Kidney capillary endothelial cell (primary cell): ENCODE data around the gene CDC42BPG.

Source experiments
- DNase-seq: peaks from one replicate; pipeline ENCODE4 v3.0.0-alpha.2; 2018; ENCODE audit warnings: low spot score

The CDC42BPG gene, protein sequence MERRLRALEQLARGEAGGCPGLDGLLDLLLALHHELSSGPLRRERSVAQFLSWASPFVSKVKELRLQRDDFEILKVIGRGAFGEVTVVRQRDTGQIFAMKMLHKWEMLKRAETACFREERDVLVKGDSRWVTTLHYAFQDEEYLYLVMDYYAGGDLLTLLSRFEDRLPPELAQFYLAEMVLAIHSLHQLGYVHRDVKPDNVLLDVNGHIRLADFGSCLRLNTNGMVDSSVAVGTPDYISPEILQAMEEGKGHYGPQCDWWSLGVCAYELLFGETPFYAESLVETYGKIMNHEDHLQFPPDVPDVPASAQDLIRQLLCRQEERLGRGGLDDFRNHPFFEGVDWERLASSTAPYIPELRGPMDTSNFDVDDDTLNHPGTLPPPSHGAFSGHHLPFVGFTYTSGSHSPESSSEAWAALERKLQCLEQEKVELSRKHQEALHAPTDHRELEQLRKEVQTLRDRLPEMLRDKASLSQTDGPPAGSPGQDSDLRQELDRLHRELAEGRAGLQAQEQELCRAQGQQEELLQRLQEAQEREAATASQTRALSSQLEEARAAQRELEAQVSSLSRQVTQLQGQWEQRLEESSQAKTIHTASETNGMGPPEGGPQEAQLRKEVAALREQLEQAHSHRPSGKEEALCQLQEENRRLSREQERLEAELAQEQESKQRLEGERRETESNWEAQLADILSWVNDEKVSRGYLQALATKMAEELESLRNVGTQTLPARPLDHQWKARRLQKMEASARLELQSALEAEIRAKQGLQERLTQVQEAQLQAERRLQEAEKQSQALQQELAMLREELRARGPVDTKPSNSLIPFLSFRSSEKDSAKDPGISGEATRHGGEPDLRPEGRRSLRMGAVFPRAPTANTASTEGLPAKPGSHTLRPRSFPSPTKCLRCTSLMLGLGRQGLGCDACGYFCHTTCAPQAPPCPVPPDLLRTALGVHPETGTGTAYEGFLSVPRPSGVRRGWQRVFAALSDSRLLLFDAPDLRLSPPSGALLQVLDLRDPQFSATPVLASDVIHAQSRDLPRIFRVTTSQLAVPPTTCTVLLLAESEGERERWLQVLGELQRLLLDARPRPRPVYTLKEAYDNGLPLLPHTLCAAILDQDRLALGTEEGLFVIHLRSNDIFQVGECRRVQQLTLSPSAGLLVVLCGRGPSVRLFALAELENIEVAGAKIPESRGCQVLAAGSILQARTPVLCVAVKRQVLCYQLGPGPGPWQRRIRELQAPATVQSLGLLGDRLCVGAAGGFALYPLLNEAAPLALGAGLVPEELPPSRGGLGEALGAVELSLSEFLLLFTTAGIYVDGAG (N-terminal part only)

GRCh38 chr11:64844330-64845128 is at the start of gene CDC42BPG:
Gene CDC42BPG (minus strand): TSS chr11:64844653. CDS start chr11:64844569, 84 bp downstream.
- peak; percentile 58 for DNase-seq

DNA sequence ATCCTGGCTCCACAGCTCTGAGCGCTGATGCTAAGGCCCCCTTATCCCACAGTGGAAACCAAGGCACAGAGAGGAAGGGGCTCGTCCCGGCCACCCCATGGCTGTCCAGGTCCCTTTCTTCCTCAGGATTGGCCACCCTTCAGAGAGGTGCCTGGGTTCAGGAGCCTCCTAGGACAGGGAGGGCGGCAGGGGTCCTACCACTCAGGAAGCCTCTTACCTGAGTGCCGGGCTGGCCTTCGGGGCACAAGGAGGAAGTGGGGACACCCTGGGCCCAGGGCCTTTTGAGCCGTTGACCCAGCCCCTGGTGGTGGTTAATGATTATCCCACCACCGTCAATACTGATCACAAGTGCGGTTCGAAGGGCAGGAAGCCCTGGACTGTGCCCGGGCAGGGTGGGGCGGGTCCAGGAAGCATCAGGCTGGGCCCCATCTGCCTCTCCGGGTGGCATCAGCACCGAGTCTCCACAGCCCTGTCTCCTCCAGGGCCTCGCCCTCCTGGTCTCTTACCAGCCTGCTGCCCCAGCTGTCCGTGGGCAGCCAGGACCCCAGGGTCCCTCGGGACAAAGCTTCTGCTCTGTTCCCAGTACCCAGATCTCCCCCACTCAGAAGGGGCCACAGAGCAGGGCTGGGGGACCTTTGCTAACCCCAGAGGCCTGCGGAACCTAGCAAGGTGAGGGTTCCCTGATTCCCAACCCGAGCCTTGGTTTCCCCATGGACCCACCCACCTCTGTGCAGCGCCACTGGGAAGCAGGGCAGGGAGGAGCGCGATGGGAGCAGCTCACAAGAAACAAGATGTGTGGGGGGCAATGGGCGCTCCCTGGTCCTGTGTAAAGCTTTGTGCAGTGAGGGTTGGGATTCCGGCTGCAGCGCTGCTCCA is 49.0 kb upstream of the CDC42BPG start:
- no peak for DNase-seq

DNA sequence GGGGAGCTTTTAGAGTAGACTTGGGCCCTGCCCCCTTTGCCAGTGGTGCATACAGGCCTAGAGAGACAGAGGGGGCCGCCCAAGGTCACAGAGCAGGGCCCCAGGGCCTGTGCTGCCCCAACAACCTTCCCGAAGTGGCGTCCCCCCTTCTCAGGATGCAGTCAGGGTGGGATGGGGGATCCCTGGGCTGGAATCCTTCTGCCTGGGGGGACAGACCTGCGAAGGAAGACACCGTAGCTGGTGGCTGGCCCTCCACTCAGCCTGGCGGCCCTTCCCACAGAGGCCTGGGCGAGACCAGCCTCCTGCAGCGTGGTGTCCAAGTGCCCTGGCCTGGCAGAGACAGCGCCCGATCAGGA is 48.4 kb upstream of the CDC42BPG start:
- no peak for DNase-seq

- DNase-seq = no peak
Observed at GRCh38 chr11:64892411-64892831, 48.0 kb upstream of the CDC42BPG start.

GRCh38 chr11:64891880-64892279 is 47.4 kb upstream of the CDC42BPG start:
- no peak for DNase-seq

- DNase-seq = no peak
Observed at GRCh38 chr11:64891215-64891848, 46.9 kb upstream of the CDC42BPG start.

DNA sequence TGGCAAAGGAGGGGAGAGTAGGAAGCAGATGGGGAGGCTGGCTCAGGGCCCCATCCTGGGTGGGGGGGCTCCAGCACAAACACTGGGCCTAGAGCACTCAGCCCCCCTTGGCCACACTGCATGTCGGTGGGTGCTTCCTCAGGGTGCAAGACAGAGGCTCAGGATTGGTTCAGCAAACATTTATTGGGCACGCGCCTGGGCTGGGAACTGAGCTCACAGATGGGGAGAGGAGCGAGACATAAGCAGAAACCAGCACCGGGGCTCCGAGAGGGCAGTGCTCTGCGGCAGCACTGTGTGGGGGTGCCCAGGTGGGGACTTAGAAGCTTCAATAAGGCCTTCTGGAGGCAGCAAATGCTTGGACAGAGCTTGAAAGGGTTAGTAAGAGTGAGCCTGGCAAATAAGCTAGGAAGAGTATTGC is 46.1 kb upstream of the CDC42BPG start:
- no peak for DNase-seq

DNA sequence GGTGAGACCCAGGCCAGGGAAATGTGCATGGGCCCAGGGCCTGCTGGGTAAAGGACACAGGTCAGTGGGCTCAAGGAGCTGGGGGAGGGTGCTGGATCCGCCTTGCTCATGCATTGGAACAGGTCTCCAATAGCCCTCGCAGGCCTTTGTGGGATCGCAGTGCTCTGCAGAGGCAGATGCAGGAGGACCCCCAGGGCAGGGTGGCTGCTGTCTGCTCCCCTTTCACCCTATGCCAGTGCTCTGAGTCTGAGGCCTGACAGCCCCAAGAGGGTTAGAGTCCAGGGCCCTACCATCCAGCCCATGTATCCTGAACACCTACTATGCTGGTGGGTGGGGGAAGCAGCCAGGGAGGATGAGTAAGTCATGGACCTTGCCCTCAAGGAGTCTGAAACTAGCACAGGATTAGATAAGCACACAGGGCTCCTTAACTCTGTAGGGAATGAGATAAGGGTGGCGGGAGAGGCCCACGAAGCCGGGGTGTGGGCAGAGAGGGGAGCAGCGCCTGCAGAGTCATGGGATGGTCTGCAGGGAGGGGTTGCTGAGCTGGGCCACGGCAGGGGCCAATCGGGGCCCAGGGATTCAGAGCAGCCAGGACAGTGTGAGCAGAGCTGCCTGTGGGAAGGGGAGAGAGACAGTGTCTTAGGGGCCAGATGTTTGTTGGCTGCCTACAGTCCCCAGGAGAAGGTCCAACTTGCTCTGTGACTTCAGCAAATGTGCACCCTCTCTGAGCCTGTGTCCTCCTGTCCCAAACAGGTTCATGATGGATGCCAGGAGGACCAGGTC is 44.5 kb upstream of the CDC42BPG start:
- DNase-seq = no peak

DNA sequence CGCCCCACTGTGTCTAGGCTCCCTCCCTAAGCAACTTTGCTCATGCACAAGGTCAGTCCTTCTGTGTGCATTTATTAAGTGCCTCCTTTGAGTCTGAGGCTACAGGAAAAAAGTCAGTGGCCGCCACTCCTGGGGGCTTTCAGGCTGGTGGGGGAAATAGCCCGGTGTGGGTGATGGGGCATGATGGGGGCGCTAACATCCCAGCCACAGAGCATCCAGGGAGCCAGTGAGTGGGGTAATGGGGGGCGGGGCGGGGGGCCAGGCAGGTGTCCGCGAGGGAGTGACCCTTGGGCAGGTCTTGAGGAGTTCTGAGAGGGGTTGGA is 43.9 kb upstream of the CDC42BPG start:
- no peak for DNase-seq

GRCh38 chr11:64887757-64888405 is 43.4 kb upstream of the CDC42BPG start:
- no peak for DNase-seq

DNA sequence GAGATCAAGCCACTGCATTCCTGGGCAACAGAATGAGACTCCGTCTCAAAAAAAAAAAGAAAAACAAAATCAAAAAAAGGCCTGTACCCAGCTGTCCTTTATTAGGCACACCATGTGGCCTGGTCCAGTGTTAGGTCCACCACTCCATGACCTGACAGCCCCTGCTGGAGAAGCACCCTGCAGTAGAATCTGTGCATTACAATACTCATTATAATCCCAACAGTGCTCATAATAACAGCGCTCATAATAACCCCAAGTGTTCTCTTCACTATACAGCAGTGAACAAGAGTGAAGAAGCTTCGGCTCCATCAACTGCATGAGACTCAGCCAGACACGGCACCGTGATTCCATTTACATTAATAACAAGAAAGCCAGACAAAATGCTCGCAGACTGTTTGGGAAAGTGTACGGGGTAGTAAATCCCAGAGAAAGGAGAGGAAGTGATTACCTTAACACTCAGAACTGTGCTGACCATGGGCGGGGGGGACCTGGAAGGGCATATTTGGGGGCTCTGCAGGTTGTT is 42.8 kb upstream of the CDC42BPG start:
- no peak for DNase-seq

- no peak for DNase-seq
Observed at GRCh38 chr11:64885367-64886286, 41.2 kb upstream of the CDC42BPG start.

GRCh38 chr11:64884019-64884418 is 39.6 kb upstream of the CDC42BPG start:
- no peak for DNase-seq

- DNase-seq = no peak
Observed at GRCh38 chr11:64883575-64883974, 39.1 kb upstream of the CDC42BPG start.

GRCh38 chr11:64882243-64882642 is 37.8 kb upstream of the CDC42BPG start:
- DNase-seq = no peak

DNA sequence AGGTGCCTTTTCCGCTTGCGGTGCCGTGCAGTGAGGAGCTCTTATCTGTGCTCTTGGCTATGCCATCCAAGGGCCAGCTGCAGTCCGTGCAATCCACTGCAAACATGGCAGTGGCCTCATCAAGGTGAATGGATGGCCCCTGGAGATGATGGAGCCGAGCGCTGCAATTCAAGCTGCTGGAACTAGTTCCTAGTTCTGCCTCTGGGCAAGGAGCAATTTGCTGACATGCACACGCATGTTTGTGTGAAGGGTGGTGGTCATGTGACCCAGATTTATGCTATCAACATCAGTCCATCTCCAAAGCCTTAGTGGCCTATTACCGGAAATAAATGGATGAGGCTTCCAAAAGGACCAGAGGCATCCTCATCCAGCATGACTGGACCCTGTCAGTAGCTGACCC is 37.0 kb upstream of the CDC42BPG start:
- DNase-seq = no peak

DNA sequence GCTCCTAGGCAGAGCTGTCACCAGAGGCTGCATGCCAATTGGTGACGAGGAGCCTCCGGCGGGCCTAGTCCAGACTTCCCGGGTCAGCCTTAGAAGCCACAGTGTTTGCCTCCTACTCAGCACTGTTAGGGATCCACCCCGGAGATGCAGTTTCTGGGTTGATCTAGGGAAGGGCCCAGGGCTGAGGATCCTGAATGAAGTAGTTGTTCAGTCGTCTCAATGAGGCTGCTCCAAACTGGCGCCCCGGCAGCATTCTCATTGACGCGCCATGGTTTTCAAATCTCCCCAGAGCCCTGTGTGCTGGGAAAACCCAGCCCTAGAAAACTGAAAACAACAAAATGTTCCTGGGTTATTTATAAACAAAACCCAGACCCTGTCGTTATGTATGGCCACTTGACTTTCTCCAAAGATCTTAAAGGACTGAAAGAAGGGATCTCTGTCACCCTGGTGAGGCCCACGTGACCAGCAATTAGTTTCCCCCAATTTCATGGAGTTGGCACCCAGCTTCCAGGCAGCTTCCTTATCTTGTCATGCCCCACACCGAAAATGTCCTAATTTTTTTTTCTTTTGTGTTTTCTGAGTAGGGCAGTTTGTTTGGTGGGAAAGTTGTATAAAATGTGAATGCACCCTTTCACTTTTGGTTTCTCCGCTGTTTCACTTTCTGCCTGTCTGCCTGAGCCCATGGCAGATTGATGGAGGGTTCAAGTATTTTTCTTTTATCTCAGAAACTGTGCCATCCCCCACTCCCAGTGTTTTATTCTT is 36.0 kb upstream of the CDC42BPG start:
- no peak for DNase-seq
